Fibroblast of upper back skin (primary cell): Measurements from ENCODE around the gene RETREG3.
"Not testable (repeated sequence)": the region's sequence is repeated elsewhere in the genome, so short reads cannot be mapped to it uniquely, and the experiment has no call there.

Source experiments
- DNase-seq: peaks from one replicate; pipeline ENCODE4 v3.0.0-alpha.2; 2013

The RETREG3 gene

DNA sequence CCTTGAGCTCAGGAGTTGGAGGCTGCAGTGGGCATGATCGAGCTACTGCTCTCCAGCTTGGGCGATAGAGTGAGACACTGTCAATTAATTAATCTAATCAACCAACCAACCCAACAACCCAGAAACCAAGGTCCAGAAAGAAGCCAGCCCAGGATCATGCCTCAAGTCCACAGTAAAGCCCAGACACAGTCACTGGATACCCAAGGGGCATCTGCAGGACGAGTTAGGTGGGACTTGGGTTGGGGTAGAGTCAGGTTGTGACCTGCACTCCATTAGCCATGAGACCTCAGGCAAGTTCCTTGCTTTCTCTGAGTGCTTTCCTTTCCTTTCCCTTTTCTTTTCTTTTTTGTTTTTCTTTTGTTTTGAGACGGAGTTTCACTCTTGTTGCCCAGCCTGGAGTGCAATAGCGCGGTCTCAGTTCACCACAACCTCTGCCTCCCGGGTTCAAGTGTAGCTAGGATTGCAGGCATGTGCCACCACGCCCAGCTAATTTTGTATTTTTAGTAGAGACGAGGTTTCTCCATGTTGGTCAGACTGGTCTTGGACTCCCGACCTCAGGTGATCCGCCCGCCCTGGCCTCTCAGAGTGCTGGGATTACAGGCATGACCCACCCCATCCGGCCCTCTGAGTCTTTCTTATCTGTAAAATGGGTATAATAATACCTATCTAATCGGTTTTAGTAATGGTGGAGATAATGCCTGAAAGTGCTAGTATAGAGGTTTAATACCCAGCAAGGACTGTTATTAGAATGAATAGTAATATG, 60.0 kb downstream of the RETREG3 start:
- no peak for DNase-seq

DNA sequence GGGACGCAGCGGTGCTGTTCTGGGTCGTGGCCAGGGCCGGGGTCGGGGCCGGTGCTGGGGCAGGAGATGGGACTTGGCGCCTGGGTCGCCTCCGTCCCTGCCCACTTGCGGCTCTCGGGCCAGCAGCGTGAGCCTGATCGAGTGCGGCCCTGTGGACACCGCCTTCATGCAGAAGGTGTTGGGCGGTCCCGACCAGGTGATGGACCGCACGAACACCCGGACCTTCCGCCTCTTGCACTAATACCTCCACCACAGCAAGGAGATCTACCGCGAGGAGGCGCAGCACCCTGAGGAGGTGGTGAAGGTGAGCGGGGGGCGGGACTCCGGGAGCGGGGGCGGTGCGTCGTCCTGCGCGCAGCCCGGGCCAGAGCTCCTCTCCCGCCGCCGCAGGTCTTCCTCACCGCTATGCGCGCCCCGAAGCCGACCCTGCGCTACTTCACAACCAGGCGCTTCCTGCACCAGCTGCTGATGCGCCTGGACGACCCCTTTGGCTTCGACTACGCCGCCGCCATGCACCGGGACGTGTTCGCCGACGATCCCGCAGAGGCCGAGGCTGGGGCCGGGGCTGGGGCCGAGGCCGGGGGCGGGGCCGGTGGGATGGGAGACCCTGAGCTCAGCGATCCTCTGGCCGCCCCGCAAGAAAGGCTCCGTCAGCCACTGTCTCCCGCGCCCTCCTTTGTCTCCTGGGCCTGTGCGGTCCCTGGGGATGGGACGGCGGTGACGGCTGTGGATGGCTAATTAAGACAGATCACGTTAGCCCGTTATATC, 60.9 kb downstream of the RETREG3 start:
- DNase-seq, result peak; percentile 49

DNA sequence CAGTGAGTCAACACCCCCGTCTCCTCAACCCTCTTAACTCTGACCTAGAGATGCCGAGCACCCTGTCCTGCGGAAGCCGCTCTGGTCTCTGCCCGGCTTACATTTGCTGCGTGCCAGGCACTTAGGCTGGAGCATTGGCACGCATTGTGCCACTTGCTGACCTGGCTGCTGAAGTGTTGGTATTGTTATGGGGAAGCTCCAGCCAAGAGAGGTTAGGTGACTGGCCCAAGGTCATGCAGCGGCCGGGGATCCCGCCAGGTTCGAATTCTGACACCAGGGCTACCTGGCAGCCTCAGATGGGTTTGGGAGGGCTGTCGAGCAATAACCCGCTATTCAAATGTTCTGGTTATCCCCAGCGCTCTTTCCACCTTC, 61.5 kb downstream of the RETREG3 start:
- DNase-seq, result no peak

DNA sequence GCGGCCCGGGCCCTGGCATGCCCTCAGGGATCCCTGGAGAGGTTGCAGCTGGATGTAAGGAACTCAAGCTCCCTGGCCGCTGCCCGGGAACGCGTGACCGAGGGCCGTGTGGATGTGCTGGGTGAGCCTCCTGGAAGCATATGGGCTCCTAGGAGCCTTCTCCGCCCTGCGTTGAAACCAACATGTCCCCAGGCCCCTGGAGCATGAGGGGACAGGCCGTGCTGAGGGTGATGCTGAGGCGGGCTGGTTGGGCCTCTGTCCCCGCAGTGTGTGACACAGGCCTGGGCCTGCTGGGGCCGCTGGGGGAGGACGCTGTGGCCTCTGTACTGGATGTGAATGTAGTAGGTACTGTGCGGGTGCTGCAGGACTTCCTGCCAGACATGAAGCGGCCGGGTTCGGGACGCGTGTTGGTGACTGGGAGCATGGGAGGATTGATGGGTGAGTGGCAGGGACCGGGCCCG, 62.1 kb downstream of the RETREG3 start:
- no peak for DNase-seq

DNA sequence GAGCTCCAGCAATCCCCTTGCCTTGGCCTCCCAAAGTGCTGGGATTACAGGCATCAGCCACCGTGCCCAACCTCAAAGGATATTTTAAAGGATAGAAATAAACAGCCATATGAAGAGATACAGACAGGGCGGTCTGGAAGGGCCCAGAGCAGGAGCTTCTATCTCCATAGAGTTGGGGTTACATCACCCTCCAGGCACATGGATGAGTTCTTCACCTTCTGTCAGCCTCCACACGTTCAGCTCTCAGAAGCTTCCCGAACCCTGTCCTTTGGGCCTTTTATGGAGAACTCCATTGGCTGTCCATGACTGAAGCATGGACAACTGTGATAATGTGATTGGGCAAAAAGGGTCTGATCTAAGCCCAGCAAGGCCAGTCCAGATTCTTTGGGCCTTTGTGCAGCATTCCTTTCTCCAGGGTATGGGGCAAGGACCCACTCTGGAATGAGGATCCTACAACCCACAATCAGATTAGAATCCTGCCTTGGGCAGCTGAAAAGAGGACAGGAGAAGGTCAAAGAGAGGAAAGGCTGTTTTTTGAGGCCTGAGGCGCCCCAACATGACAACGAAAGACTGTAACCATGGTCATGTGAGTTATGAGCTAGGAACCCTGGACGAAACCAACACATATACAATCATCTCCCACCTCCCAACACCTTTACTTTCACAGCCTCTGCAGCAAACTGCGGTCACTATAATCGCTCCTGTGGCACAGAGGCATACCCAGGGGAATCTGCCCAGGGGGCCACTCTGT, 63.2 kb downstream of the RETREG3 start:
- DNase-seq, result not testable (repeated sequence)

DNA sequence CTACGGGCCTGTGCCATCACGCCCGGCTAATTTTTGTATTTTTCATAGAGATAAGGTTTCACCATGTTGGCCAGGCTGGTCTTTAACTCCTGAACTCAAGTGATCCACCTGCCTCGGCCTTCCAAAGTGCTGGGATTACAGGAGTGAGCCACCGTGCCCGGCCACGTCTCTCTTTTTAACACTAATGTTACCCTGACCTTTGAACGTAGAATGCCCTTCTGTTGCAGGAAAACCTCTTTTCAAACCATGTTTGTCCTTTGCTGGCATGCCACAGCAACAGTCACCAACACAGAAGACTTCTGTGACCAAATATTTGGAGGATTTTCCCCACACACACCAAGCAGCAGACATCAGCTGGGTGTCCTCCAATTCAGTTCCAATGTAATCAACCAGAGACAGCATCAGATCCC, 64.3 kb downstream of the RETREG3 start:
- no peak for DNase-seq

DNA sequence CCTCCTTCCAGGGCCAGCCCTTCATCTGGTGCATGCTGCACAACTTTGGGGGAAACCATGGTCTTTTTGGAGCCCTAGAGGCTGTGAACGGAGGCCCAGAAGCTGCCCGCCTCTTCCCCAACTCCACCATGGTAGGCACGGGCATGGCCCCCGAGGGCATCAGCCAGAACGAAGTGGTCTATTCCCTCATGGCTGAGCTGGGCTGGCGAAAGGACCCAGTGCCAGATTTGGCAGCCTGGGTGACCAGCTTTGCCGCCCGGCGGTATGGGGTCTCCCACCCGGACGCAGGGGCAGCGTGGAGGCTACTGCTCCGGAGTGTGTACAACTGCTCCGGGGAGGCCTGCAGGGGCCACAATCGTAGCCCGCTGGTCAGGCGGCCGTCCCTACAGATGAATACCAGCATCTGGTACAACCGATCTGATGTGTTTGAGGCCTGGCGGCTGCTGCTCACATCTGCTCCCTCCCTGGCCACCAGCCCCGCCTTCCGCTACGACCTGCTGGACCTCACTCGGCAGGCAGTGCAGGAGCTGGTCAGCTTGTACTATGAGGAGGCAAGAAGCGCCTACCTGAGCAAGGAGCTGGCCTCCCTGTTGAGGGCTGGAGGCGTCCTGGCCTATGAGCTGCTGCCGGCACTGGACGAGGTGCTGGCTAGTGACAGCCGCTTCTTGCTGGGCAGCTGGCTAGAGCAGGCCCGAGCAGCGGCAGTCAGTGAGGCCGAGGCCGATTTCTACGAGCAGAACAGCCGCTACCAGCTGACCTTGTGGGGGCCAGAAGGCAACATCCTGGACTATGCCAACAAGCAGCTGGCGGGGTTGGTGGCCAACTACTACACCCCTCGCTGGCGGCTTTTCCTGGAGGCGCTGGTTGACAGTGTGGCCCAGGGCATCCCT, 65.7 kb downstream of the RETREG3 start:
- no peak for DNase-seq

DNA sequence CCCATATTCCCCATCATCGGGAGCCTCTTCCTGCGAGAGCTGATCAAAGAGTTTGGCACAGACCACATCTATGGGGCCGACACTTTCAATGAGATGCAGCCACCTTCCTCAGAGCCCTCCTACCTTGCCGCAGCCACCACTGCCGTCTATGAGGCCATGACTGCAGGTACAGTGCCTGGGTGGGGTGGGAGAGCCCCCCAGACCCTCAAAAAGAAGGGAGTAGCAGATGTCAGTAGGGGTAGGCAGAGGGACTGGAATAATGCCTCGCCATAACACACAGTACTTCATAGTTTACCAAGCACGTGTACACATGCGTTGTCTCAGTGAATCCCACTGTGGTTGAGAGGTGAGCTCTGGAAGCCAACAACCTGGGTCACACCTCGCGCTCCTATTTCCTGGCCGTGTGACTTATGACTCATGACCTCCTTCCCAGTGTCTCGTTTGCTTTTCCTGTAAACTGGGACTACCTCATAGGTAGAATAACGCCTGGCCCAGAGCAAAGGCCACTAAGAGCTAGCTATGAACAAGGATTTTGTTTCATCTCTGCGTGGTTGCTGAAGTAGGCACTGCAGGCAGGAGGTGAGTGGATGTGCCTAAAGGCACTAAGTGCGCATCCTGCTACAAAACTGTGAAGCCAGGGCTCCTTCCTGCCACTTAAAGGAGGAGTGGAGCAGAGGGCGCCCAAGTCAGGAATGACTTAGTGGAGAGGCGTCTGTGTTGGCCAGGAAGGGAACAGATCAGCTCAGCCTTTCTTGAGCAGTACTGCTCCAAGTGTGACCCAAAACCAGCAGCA, 67.9 kb downstream of the RETREG3 start:
- no peak for DNase-seq

DNA sequence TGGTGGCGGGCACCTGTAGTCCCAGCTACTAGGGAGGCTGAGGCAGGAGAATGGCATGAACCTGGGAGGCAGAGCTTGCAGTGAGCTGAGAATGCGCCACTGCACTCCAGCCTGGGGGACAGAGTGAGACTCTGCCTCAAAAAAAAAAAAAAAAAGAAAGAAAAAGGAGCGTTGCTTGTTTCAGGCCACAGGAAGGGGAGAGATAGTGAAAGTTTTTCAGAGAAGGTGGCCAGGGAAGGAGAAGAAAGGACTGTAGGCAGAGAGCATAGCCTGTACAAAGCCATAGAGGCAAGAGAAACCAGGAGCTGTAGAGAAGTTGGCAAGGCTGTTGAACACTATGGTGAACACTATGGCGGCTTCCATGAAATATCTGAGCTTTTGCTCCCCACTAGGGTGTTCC, 68.6 kb downstream of the RETREG3 start:
- not testable (repeated sequence) for DNase-seq

DNA sequence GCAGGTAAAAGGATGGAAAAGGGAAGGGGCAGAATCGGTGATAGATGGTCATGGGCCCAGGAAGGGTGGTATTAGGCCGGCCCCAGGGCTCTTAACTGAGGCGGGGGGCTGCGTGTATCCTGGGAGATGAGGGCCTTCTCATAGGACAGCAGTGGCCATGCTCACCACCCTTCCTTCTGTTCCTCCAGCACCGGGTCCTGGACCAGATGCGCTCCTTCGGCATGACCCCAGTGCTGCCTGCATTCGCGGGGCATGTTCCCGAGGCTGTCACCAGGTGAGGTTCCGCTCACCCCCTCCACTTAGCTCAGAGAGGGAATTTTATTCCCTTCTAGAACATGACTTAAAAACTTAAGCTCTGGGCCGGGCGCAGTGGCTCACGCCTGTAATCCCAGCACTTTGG, 70.7 kb downstream of the RETREG3 start:
- no peak for DNase-seq

DNA sequence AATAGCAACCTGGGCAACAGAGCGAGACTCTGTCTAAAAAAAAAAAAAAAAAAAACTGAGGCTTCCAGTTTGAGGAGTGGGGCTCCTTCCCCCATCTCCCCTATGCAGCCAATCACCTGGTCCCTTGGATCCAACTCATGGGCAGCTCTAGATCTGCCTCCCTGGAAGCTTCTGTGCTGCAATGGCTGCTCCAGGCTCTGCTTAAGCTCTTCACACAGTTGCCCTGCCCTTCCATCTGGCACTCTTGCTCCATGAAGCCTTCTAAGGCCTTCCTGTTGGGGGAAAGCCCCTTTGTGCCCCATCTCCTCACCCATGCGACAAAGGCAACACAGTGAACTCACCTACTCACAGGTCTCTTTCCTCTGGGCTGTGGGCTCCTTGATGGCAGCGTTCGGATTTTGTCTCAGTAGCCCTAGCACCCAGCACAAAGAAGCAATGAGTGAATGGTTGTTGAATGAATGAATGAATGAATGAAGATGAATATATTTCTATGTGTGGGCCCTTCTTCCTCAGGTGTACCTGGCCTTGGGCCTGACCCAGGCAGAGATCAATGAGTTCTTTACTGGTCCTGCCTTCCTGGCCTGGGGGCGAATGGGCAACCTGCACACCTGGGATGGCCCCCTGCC, 71.2 kb downstream of the RETREG3 start:
- no peak for DNase-seq

DNA sequence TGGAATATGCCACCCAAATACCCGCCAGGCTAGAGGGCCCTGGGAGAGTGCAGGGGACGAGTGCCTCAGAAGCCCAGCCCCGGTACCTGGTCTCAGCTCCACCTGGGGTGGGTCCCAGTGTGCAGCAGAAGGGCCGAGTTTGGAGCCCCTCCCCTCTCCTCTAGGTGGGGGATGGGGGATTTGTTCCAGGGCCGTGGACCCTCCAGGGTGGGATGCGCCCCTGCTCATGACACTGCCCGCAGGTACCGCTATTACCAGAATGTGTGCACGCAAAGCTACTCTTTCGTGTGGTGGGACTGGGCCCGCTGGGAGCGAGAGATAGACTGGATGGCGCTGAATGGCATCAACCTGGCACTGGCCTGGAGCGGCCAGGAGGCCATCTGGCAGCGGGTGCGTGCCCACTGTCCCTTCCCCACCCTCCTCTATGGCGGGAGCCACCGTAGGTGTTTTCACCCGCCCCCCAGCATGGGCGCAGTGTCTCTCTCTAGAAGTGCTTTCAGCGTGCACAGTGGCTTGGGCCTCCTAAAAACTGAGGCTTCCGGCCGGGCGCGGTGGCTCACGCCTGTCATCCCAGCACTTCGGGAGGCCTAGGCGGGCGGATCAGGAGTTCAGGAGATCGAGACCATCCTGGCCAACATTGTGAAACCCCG, 71.9 kb downstream of the RETREG3 start:
- no peak for DNase-seq

DNA sequence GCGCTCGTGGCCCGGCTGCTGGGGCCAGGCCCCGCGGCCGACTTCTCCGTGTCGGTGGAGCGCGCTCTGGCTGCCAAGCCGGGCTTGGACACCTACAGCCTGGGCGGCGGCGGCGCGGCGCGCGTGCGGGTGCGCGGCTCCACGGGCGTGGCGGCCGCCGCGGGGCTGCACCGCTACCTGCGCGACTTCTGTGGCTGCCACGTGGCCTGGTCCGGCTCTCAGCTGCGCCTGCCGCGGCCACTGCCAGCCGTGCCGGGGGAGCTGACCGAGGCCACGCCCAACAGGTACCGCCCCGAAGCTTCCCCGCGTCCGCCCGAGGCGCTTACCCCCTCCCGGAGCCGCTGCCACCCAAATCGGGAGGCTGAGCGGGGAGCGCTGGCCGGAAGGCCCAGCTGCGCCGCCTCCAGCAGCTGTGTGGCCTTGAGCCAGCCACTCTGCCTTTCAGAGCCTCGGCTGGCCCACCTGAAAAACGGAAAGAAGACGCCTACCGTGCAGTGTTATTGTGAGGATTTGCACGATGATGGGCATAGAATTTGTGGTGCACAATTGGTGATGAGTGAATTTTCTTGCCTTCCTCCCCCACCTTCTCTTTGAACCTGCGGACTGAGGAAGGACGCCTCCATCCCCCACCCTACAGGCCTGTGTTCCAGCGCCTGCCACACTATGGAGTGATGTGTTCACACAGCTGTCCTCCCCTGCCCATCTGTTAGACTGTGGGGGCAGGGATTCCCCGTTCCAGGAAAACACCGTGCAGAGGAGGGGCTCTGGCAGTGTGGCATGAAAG, 72.6 kb downstream of the RETREG3 start:
- DNase-seq, result peak; percentile 74

DNA sequence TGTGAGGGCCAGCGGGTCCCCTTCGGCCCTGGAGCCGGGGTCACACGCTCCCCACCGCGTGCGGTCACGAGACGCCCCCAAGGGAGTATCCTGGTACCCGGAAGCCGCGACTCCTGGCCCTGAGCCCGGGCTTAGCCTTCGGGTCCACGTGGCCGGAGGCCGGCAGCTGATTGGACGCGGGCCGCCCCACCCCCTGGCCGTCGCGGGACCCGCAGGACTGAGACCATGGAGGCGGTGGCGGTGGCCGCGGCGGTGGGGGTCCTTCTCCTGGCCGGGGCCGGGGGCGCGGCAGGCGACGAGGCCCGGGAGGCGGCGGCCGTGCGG, 73.2 kb downstream of the RETREG3 start, which contains the start of gene NAGLU:
Gene NAGLU (plus strand): TSS at position 194 of the 324 bp plus-strand sequence. CDS start 32 bp downstream, at position 226.
- peak; percentile 86 for DNase-seq

DNA sequence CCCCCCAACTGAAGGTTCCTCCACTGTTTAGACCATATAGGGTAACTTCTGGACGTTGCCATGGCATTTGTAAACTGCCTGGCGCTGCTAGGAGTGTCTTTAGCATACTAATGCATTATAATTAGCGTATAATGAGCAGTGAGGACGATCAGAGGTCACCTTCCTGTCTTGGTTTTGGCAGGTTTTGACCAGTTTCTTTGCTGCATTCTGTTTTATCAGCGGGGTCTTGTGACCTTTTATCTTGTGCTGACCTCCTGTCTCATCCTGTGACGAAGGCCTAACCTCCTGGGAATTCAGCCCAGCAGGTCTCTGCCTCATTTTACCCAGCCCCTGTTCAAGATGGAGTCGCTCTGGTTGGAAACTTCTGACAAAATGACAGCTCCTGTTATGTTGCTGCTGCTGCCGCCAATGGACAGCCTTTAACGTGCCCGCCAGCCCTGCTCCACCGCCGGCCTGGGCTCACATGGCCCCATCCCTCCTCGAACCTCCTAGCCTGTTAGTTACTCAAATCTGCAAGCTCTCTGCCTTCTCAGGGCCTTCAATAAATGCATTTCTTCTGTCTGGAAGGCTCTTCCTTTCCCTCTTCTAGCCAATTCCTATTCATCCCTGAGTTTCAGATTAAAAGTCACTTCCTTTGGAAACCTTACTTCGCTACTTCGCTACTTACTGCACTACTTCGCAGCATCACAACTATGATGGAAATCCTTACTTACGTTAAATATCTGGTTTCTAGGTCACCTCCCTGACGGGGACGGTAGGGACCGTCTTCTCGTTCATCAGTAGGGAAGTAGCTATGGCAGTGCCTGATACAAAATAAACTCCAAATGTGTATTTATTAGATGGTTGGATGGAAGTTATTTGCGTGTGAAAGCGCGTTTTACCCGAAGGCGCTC, 73.8 kb downstream of the RETREG3 start:
- no peak for DNase-seq

DNA sequence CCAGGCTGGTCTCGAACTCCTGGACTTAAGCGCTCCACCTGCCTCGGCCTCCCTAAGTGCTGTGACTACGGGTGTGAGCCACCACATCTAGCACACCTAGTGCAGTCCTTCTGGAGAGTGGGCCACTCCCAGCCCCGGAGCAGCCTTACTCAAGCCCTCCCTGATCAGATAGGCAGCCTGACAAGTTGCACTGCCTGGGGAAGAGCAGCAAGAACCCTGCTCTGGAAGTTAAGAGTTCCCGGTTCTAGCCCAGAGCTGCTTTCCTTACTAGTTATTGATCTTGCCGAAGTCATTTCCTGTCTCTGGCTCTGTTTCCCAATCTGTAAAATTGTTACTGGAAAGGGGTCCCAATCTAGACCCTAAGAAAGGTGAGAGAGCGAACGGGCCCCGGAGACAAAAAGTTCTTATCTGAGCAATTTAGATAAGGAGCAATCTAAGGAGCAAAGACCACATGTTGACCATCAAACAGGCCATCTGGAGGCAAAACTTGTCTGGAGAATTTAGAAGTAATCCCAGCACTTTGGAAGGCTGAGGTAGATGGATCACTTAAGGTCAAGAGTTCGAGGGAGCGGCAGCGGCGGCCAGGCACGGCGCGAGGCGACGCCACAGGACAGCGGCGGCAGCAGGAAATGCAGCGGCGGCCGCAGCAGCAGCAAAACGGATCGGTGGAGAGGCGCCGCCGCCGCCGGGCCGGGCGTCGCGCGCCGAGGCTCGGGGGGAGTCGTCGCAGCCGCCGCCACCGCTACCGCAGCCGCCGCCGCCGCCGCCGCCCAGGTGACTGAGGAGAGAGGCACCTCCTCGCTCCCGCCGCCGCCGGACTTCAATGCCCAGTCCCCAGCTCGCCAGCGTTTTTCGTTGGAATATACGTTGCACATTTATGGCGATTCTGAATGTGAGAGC, 77.5 kb downstream of the RETREG3 start:
- no peak for DNase-seq

DNA sequence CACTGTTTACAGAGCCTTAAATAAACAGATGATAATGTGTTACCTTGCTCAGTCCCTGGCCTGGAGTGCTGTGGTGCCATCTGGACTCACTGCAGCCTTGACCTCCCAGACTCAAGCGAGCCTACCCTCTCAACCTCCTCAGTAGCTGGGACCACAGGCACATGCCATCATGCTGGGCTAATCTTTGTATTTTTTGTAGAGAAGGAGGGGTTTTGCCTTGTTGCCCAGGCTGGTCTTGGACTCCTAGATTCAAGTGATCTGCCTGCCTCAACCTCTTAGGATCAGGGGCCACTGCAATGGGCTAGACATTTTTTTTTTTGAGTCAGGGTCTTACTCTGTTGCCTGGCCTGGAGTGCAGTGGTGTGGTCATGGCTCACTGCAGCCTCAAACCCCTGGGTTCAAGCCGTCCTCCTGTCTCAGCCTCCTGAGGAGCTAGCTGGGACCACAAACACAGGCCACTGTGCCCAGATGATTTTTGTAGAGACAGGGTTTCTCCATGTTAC, 78.2 kb downstream of the RETREG3 start:
- DNase-seq, result no peak
